Dendritic cell treated with granulocyte-macrophage colony-stimulating factor and Interleukin-4, amounts not matched to agents 40 ng/mL and 50 ng/mL, for 4 days (primary cell): ENCODE results near the gene SYCP2.

Experiments
- H3K27ac Mint-ChIP-seq: one replicate; pipeline ENCODE4 v1.8.0; 2022; ENCODE audit warnings: mild to moderate bottlenecking, mixed read lengths
- H3K27me3 Mint-ChIP-seq: one replicate; pipeline ENCODE4 v1.8.0; 2022; ENCODE audit warnings: mild to moderate bottlenecking, mixed read lengths
- H3K36me3 Mint-ChIP-seq: one replicate; pipeline ENCODE4 v1.8.0; 2022; ENCODE audit warnings: low read depth, mixed read lengths
- H3K4me1 Mint-ChIP-seq: one replicate; pipeline ENCODE4 v1.8.0; 2022; ENCODE audit warnings: low read depth, mixed read lengths
- H3K4me3 Mint-ChIP-seq: one replicate; pipeline ENCODE4 v1.8.0; 2022; ENCODE audit warnings: mild to moderate bottlenecking, moderate library complexity, mixed read lengths
- H3K9me3 Mint-ChIP-seq: one replicate; pipeline ENCODE4 v1.8.0; 2022; ENCODE audit warnings: mixed read lengths
- intact Hi-C: fragments of 100-400 bp; cut with micrococcal nuclease; formaldehyde crosslinking; loops from one replicate; pipeline ENCODE4 v1.15.0; 2022

Gene SYCP2

GRCh38 chr20:59822291-59823029 is 111.0 kb downstream of the SYCP2 start:
- H3K4me3 Mint-ChIP-seq = no peak overlapping the region
- H3K27ac Mint-ChIP-seq = no peak overlapping the region
- H3K9me3 Mint-ChIP-seq = no peaks in the 10 kb centered on the region
- no peaks in the 10 kb centered on the region for H3K4me1 Mint-ChIP-seq
- no peaks in the 10 kb centered on the region for H3K36me3 Mint-ChIP-seq
- intact Hi-C loops = no loop called here
- H3K27me3 Mint-ChIP-seq = no peaks in the 10 kb centered on the region

GRCh38 chr20:59821788-59822187 is 111.6 kb downstream of the SYCP2 start:
- Mint-ChIP-seq H3K27me3 (no peaks in the 10 kb centered on the region), H3K9me3 (no peaks in the 10 kb centered on the region), H3K27ac (no peak overlapping the region), H3K4me3 (no peak overlapping the region), H3K36me3 (no peaks in the 10 kb centered on the region), H3K4me1 (no peaks in the 10 kb centered on the region)
- intact Hi-C loops = no loop called here

GRCh38 chr20:59821201-59821600 is 112.2 kb downstream of the SYCP2 start:
- Mint-ChIP-seq H3K27me3 (no peaks in the 10 kb centered on the region), H3K27ac (no peak overlapping the region), H3K4me1 (no peaks in the 10 kb centered on the region), H3K4me3 (no peak overlapping the region), H3K36me3 (no peaks in the 10 kb centered on the region), H3K9me3 (no peaks in the 10 kb centered on the region)
- intact Hi-C loops = no loop called here

GRCh38 chr20:59820204-59821041 is 113.0 kb downstream of the SYCP2 start:
- H3K9me3 Mint-ChIP-seq = no peaks in the 10 kb centered on the region
- H3K4me3 Mint-ChIP-seq = no peak overlapping the region
- H3K4me1 Mint-ChIP-seq = no peaks in the 10 kb centered on the region
- H3K27ac Mint-ChIP-seq = no peak overlapping the region
- no peaks in the 10 kb centered on the region for H3K27me3 Mint-ChIP-seq
- no peaks in the 10 kb centered on the region for H3K36me3 Mint-ChIP-seq
- intact Hi-C loops = no loop called here

- H3K4me1 Mint-ChIP-seq = no peaks in the 10 kb centered on the region
- intact Hi-C loops = no loop called here
These were observed 113.8 kb downstream of the SYCP2 start for GRCh38 chr20:59819496-59820203.

GRCh38 chr20:59818911-59819310 is 114.5 kb downstream of the SYCP2 start:
- Mint-ChIP-seq H3K9me3 (no peaks in the 10 kb centered on the region), H3K4me3 (no peak overlapping the region), H3K4me1 (no peaks in the 10 kb centered on the region), H3K27me3 (no peaks in the 10 kb centered on the region), H3K27ac (no peak overlapping the region), H3K36me3 (no peaks in the 10 kb centered on the region)
- intact Hi-C loops = no loop called here

More at GRCh38 chr20:59819496-59820203, 113.8 kb downstream of the SYCP2 start:
- no peaks in the 10 kb centered on the region for H3K9me3 Mint-ChIP-seq
- H3K27ac Mint-ChIP-seq = no peak overlapping the region
- no peaks in the 10 kb centered on the region for H3K36me3 Mint-ChIP-seq
- no peak overlapping the region for H3K4me3 Mint-ChIP-seq
- H3K27me3 Mint-ChIP-seq = no peaks in the 10 kb centered on the region

- no peak overlapping the region for H3K27ac Mint-ChIP-seq
- H3K27me3 Mint-ChIP-seq = no peaks in the 10 kb centered on the region
- intact Hi-C loops = no loop called here
- no peak overlapping the region for H3K4me3 Mint-ChIP-seq
- no peaks in the 10 kb centered on the region for H3K36me3 Mint-ChIP-seq
- no peaks in the 10 kb centered on the region for H3K4me1 Mint-ChIP-seq
- no peaks in the 10 kb centered on the region for H3K9me3 Mint-ChIP-seq
These were observed 115.4 kb downstream of the SYCP2 start for GRCh38 chr20:59817846-59818615.

- no peaks in the 10 kb centered on the region for H3K36me3 Mint-ChIP-seq
- no peak overlapping the region for H3K27ac Mint-ChIP-seq
- no peaks in the 10 kb centered on the region for H3K27me3 Mint-ChIP-seq
- no peak overlapping the region for H3K4me3 Mint-ChIP-seq
- intact Hi-C loops = no loop called here
- no peaks in the 10 kb centered on the region for H3K9me3 Mint-ChIP-seq
- H3K4me1 Mint-ChIP-seq = no peaks in the 10 kb centered on the region
These were observed 116.0 kb downstream of the SYCP2 start for GRCh38 chr20:59817406-59817805.

GRCh38 chr20:59816146-59816738 is 117.2 kb downstream of the SYCP2 start:
- no peak overlapping the region for H3K4me3 Mint-ChIP-seq
- H3K27me3 Mint-ChIP-seq = no peaks in the 10 kb centered on the region
- intact Hi-C loops = no loop called here
- H3K9me3 Mint-ChIP-seq = no peaks in the 10 kb centered on the region
- H3K27ac Mint-ChIP-seq = no peak overlapping the region
- no peaks in the 10 kb centered on the region for H3K4me1 Mint-ChIP-seq
- H3K36me3 Mint-ChIP-seq = no peaks in the 10 kb centered on the region

GRCh38 chr20:59814840-59815340 is 118.5 kb downstream of the SYCP2 start:
- Mint-ChIP-seq H3K27me3 (no peaks in the 10 kb centered on the region), H3K4me1 (no peaks in the 10 kb centered on the region), H3K27ac (no peak overlapping the region), H3K4me3 (no peak overlapping the region), H3K9me3 (no peaks in the 10 kb centered on the region), H3K36me3 (no peaks in the 10 kb centered on the region)
- intact Hi-C loops = no loop called here

GRCh38 chr20:59813948-59814839 is 119.2 kb downstream of the SYCP2 start:
- H3K36me3 Mint-ChIP-seq = no peaks in the 10 kb centered on the region
- no peaks in the 10 kb centered on the region for H3K27me3 Mint-ChIP-seq
- no peak overlapping the region for H3K4me3 Mint-ChIP-seq
- no peaks in the 10 kb centered on the region for H3K4me1 Mint-ChIP-seq
- no peak overlapping the region for H3K27ac Mint-ChIP-seq
- no peaks in the 10 kb centered on the region for H3K9me3 Mint-ChIP-seq
- intact Hi-C loops = no loop called here
